Fibroblast of gingiva (primary cell): ENCODE data around the gene HES4.
"Not testable (repeated sequence)": the region's sequence is repeated elsewhere in the genome, so short reads cannot be mapped to it uniquely, and the experiment has no call there.

Source experiments
- DNase-seq: peaks from one replicate; pipeline ENCODE4 v3.0.0-alpha.2; 2011; ENCODE audit warnings: low read depth

Gene HES4

GRCh38 chr1:998745-998994, 1.2 kb downstream of the HES4 start:
- DNase-seq: no peak

- DNase-seq: no peak
Measured at GRCh38 chr1:997993-998744, 1.7 kb downstream of the HES4 start.

- no peak for DNase-seq
Measured at GRCh38 chr1:997713-997992, 2.2 kb downstream of the HES4 start.

GRCh38 chr1:996851-997712, 2.8 kb downstream of the HES4 start:
- no peak for DNase-seq

- no peak for DNase-seq
Measured at GRCh38 chr1:995665-996633, 3.9 kb downstream of the HES4 start.

- DNase-seq: not testable (repeated sequence)
Measured at GRCh38 chr1:994546-994945, 5.4 kb downstream of the HES4 start.

- DNase-seq: no peak
Measured at GRCh38 chr1:993379-993995, 6.4 kb downstream of the HES4 start.

- no peak for DNase-seq
Measured at GRCh38 chr1:992362-992761, 7.5 kb downstream of the HES4 start.

- no peak for DNase-seq
Measured at GRCh38 chr1:991895-992294, 8.0 kb downstream of the HES4 start.

- DNase-seq: not testable (repeated sequence)
Measured at GRCh38 chr1:991275-991674, 8.6 kb downstream of the HES4 start.

- DNase-seq: not testable (repeated sequence)
Measured at GRCh38 chr1:988061-988460, 11.8 kb downstream of the HES4 start.

GRCh38 chr1:985126-985525, 14.8 kb downstream of the HES4 start:
- DNase-seq: no peak

- DNase-seq: no peak
Measured at GRCh38 chr1:984476-984814, 15.5 kb downstream of the HES4 start.

GRCh38 chr1:983798-984475, 16.0 kb downstream of the HES4 start:
- no peak for DNase-seq

GRCh38 chr1:982765-983436, 17.0 kb downstream of the HES4 start:
- DNase-seq: no peak

- DNase-seq: no peak
Measured at GRCh38 chr1:981955-982558, 17.8 kb downstream of the HES4 start, which contains the start of gene PERM1. Gene PERM1 (minus strand): TSS chr1:982093. CDS start chr1:981029, 1,064 bp downstream.

- DNase-seq: no peak
Measured at GRCh38 chr1:981491-981954, 18.4 kb downstream of the HES4 start.

- no peak for DNase-seq
Measured at GRCh38 chr1:980602-981395, 19.1 kb downstream of the HES4 start.

GRCh38 chr1:980137-980571, 19.7 kb downstream of the HES4 start:
- no peak for DNase-seq

GRCh38 chr1:979744-980072, 20.2 kb downstream of the HES4 start:
- DNase-seq: no peak
